Endothelial cell of umbilical vein (primary cell): ENCODE results near the gene DDA1. TPM values are rescaled to one million over a fixed set of nuclear protein-coding genes. Genes with fewer than 3 reads are reported as not detected.

Source experiments
- BruUV-seq: library from RNA; stranded (reverse); fragments of 400-500 nt; replicated peaks from 2 replicates; lab custom pipeline; 2021; lab: Mats Ljungman, UMichigan
- CTCF ChIA-PET: fragments of 300-600, 350-600 bp; sonication (Branson Sonifier 250); formaldehyde crosslinking; loops from one replicate; lab custom pipeline; 2021; ENCODE audit warnings: antibody characterized with exemption, inconsistent platforms; lab: Charles Lee
- POLR2A ChIA-PET: fragments of 300-600, 350-600 bp; sonication (Branson Sonifier 250); formaldehyde crosslinking; loops from one replicate; lab custom pipeline; 2021; ENCODE audit warnings: antibody characterized with exemption, inconsistent platforms; lab: Charles Lee
- DNase-seq: peaks from one replicate; pipeline ENCODE4 v3.0.0-alpha.2; 2011; ENCODE audit warnings: low read depth, low spot score
- FAIRE-seq: peaks from 2 replicates; lab custom pipeline; 2011; peaks lifted over from hg19 to GRCh38; lab: Jason Lieb, UNC
- H2AFZ ChIP-seq: 2 replicates; pipeline ENCODE4 v1.6.0; 2012; ENCODE audit warnings: low read depth, low read length, control low read depth, inconsistent platforms
- H3K27ac ChIP-seq: 2 replicates; pipeline ENCODE4 v1.5.1; 2011; ENCODE audit warnings: low read depth, mild to moderate bottlenecking, control low read depth, low read length, moderate library complexity; ENCODE audit not compliant: insufficient read depth
- H3K27me3 ChIP-seq, 2 experiments: 2 replicates each; pipeline versions ENCODE4 v1.6.0 to v1.6.1; 2011; ENCODE audit warnings: low read length in 2 of 2, mixed read lengths in 1 of 2; ENCODE audit not compliant: control insufficient read depth in 2 of 2, insufficient read depth in 2 of 2
- H3K36me3 ChIP-seq, 2 experiments: 2 replicates in 1 of 2; 3 replicates in 1 of 2; pipeline ENCODE4 v1.5.1; 2011; ENCODE audit warnings: low read length in 2 of 2, mild to moderate bottlenecking in 1 of 2, moderate library complexity in 1 of 2; ENCODE audit not compliant: control insufficient read depth in 2 of 2, insufficient read depth in 2 of 2; ENCODE audit errors: extremely low read depth in 1 of 2
- H3K4me1 ChIP-seq: 3 replicates; pipeline ENCODE4 v1.5.1; 2011; ENCODE audit warnings: mild to moderate bottlenecking, low read length; ENCODE audit not compliant: control insufficient read depth, insufficient read depth; ENCODE audit errors: extremely low read depth
- H3K4me2 ChIP-seq: 2 replicates; pipeline ENCODE4 v1.6.1; 2011; ENCODE audit warnings: low read length, control low read depth, mixed read lengths; ENCODE audit not compliant: insufficient read depth
- H3K4me3 ChIP-seq, 3 experiments: fragments of 200-600 bp in 1 of 3; sonication (generic), shearing (Covaris generic) in 1 of 3; replicated peaks in 1 of 3; 2 replicates each; pipeline ENCODE4 v1.5.1; 2011 to 2016; ENCODE audit warnings: control low read depth in 3 of 3, low read length in 3 of 3, mild to moderate bottlenecking in 2 of 3, inconsistent platforms in 1 of 3, low read depth in 1 of 3, moderate library complexity in 1 of 3; ENCODE audit not compliant: insufficient read depth in 1 of 3
- H3K79me2 ChIP-seq: 2 replicates; pipeline ENCODE4 v1.6.0; 2012; ENCODE audit warnings: low read length, inconsistent platforms; ENCODE audit not compliant: control insufficient read depth, insufficient read depth
- H3K9ac ChIP-seq: replicated peaks from 2 replicates; pipeline ENCODE3; 2011; ENCODE audit warnings: low read length, control low read depth; ENCODE audit not compliant: insufficient read depth; ENCODE audit errors: extremely low read depth
- H3K9me1 ChIP-seq: replicated peaks from 3 replicates; pipeline ENCODE4 v1.6.0; 2011; ENCODE audit warnings: mild to moderate bottlenecking, low read length; ENCODE audit not compliant: control insufficient read depth, insufficient read depth; ENCODE audit errors: extremely low read depth
- H3K9me3 ChIP-seq: replicated peaks from 2 replicates; pipeline ENCODE4 v1.5.1; 2012; ENCODE audit warnings: low read length, inconsistent platforms; ENCODE audit not compliant: control insufficient read depth, insufficient read depth
- H4K20me1 ChIP-seq: replicated peaks from 2 replicates; pipeline ENCODE3; 2011; ENCODE audit warnings: mild to moderate bottlenecking, low read length; ENCODE audit not compliant: control insufficient read depth, insufficient read depth; ENCODE audit errors: extremely low read depth
- CTCF ChIP-seq, 2 donors: IDR thresholded peaks; 1 replicate in 1 of 2; 2 replicates in 1 of 2; pipeline ENCODE4 v1.5.1; 2011; ENCODE audit warnings: low read length in 2 of 2, mild to moderate bottlenecking in 2 of 2, moderate library complexity in 2 of 2, control low read depth in 1 of 2, inconsistent platforms in 1 of 2, low read depth in 1 of 2; ENCODE audit not compliant: insufficient read depth in 1 of 2; ENCODE audit errors: extremely low read depth in 1 of 2
- EZH2 ChIP-seq: IDR thresholded peaks from 2 replicates; pipeline ENCODE4 v1.6.1; 2012; ENCODE audit warnings: borderline replicate concordance, low read depth, mild to moderate bottlenecking, moderate library complexity, low read length, inconsistent platforms; ENCODE audit not compliant: severe bottlenecking
- FOS ChIP-seq: IDR thresholded peaks from 2 replicates; pipeline ENCODE4 v1.6.1; 2011; ENCODE audit warnings: mild to moderate bottlenecking, low read length, moderate library complexity, borderline replicate concordance; ENCODE audit not compliant: insufficient read depth
- GATA2 ChIP-seq: IDR thresholded peaks from 2 replicates; pipeline ENCODE4 v1.7.0; 2011; ENCODE audit warnings: low read depth, mild to moderate bottlenecking, moderate library complexity, mixed read lengths, low read length; ENCODE audit not compliant: insufficient read length, insufficient read depth
- JUN ChIP-seq: IDR thresholded peaks from 2 replicates; pipeline ENCODE4 v1.6.1; 2011; ENCODE audit warnings: borderline replicate concordance, low read depth; ENCODE audit not compliant: insufficient read length, insufficient read depth
- MAX ChIP-seq: IDR thresholded peaks from 2 replicates; pipeline ENCODE4 v1.6.1; 2011; ENCODE audit not compliant: insufficient read depth, insufficient read length
- MYC ChIP-seq: IDR thresholded peaks from one replicate; pipeline ENCODE4 v1.6.1; 2011; ENCODE audit warnings: mild to moderate bottlenecking, low read depth, low read length
- POLR2A ChIP-seq: IDR thresholded peaks from 2 replicates; pipeline ENCODE4 v1.6.1; 2012; ENCODE audit warnings: low read depth, mild to moderate bottlenecking, control low read depth, low read length
- POLR2AphosphoS5 ChIP-seq: IDR thresholded peaks from 2 replicates; pipeline ENCODE4 v1.6.1; 2012; ENCODE audit warnings: low read depth, mild to moderate bottlenecking, control low read depth, low read length, moderate library complexity; ENCODE audit not compliant: insufficient read depth
- dilution Hi-C: fragments of 300-500 bp; cut with MboI; formaldehyde crosslinking; loops from one replicate; pipeline ENCODE4 v1.15.0; 2019; ENCODE audit warnings: low sequenced_read_pairs; ENCODE audit not compliant: extremely low pct_ligation_motif_present
- intact Hi-C: fragments of 100-400 bp; cut with micrococcal nuclease; formaldehyde crosslinking; loops from one replicate; pipeline ENCODE4 v1.10.0; 2022
- polyA plus RNA-seq, 4 experiments: library from polyadenylated mRNA; depleted of rRNA in 3 of 4; stranded (reverse) in 3 of 4; unstranded in 1 of 4; fragments of >200 nt; gene quantifications; 2 replicates each; pipeline versions ENCODE4 v1.2.1 to v1.2.3, GENCODE V29; 2011 to 2012; ENCODE audit warnings: missing spikeins in 1 of 4
- total RNA-seq: library from RNA; stranded (reverse); gene quantifications from 2 replicates; pipeline ENCODE4 v1.2.3, GENCODE V29; 2021

DDA1 gene
- total and polyA plus RNA-seq, 2 donors (not counting 3 experiments of a cell fraction or from before 2014, with no cell fraction given) = 52.9 to 64.7 TPM

GRCh38 chr19:17314007-17314593, 4.7 kb downstream of the DDA1 start:
- POLR2A ChIA-PET = no interaction called here
- intact Hi-C loops = no loop called here
- Histone ChIP-seq H4K20me1 (no peaks in the 10 kb centered on the region), H3K4me1 (peaks cover 8% of the 10 kb centered on the region), H3K9me3 (no peaks in the 10 kb centered on the region), H3K4me3 (no peak overlapping the region), H3K27ac (no peak overlapping the region), H3K4me2 (no peak overlapping the region), H3K9me1 (no peaks in the 10 kb centered on the region), H3K79me2 (peaks cover 34% of the 10 kb centered on the region), H2AFZ (no peak overlapping the region), H3K9ac (no peak overlapping the region), H3K36me3 (peaks cover 6 to 25% of the 10 kb centered on the region in 2 experiments), H3K27me3 (no peaks in the 10 kb centered on the region)
- TF ChIP-seq GATA2 = no peak
- no peak for TF ChIP-seq POLR2AphosphoS5
- no peak for TF ChIP-seq MAX
- TF ChIP-seq JUN = no peak
- no peak for TF ChIP-seq EZH2
- TF ChIP-seq CTCF (IDR thresholded peaks at IDR 0.05; ENCODE audit: extremely low read depth in 1 of 2, insufficient read depth in 1 of 2, low read depth in 1 of 2, low read length in 2 of 2) = no peak
- no peak for TF ChIP-seq FOS
- no peak for TF ChIP-seq MYC
- TF ChIP-seq POLR2A = no peak
- DNase-seq (no peak), FAIRE-seq (no peak)
- dilution Hi-C loops = no loop called here
- BruUV-seq = no TSS peak
- CTCF ChIA-PET = no interaction called here
